Stimulated activated naive CD4-positive, alpha-beta T cell (primary cell): ENCODE measurements around the gene TSEN34.
A peak's percentile ranks its signal among the peaks of the same experiment; 100 is the strongest.

Experiments
- DNase-seq, 6 experiments: peaks; one replicate each; lab custom pipeline; 2025; lab: John Stamatoyannopoulos, UW

The TSEN34 gene

GRCh38 chr19:54191011-54191810 is at the start of gene TSEN34:
TSS of gene TSEN34 (plus strand) at chr19:54191308. CDS start at chr19:54191365, 57 bp downstream.
- peak in 5 of 6 experiments; percentile 89 to 99 (median 96) for DNase-seq

- no peak for DNase-seq
Observed at GRCh38 chr19:54141356-54141755, 49.8 kb upstream of the TSEN34 start.

GRCh38 chr19:54142166-54142780 is 48.8 kb upstream of the TSEN34 start:
- no peak for DNase-seq

- no peak for DNase-seq
Observed at GRCh38 chr19:54145541-54146158, 45.5 kb upstream of the TSEN34 start.

GRCh38 chr19:54147676-54148075 is 43.4 kb upstream of the TSEN34 start:
- DNase-seq, result no peak

GRCh38 chr19:54148158-54148557 is 43.0 kb upstream of the TSEN34 start:
- no peak for DNase-seq

GRCh38 chr19:54149021-54149812 is 41.9 kb upstream of the TSEN34 start:
- DNase-seq, result no peak

GRCh38 chr19:54151362-54152035 is 39.6 kb upstream of the TSEN34 start:
- DNase-seq, result no peak

GRCh38 chr19:54152267-54152666 is 38.8 kb upstream of the TSEN34 start:
- no peak for DNase-seq

GRCh38 chr19:54152878-54153524 is 38.1 kb upstream of the TSEN34 start:
- no peak for DNase-seq

GRCh38 chr19:54153731-54154326 is 37.3 kb upstream of the TSEN34 start:
- DNase-seq, result no peak

- DNase-seq, result peak; percentile 13 to 74 (median 44)
Observed at GRCh38 chr19:54154603-54155345, 36.3 kb upstream of the TSEN34 start.

- no peak for DNase-seq
Observed at GRCh38 chr19:54155694-54156093, 35.4 kb upstream of the TSEN34 start.

GRCh38 chr19:54156490-54156889 is 34.6 kb upstream of the TSEN34 start:
- DNase-seq, result no peak

GRCh38 chr19:54156953-54157352 is 34.2 kb upstream of the TSEN34 start:
- no peak for DNase-seq

GRCh38 chr19:54158812-54159351 is 32.2 kb upstream of the TSEN34 start:
- DNase-seq, result peak in 2 of 6 experiments; percentile 19 to 24

- DNase-seq, result peak; percentile 96 to 99 (median 99)
Observed at GRCh38 chr19:54159352-54160181, 31.5 kb upstream of the TSEN34 start, which contains the start of gene LENG1. TSS of gene LENG1 (minus strand) at chr19:54159721. CDS start at chr19:54159695, 26 bp downstream.

GRCh38 chr19:54160182-54160811 is 30.8 kb upstream of the TSEN34 start:
- no peak for DNase-seq
